ENCODE results near the gene ACTN2.

Gene ACTN2

GRCh38 chr1:236744533-236744932 is 58.2 kb downstream of the ACTN2 start:
- DNase-seq = no peak

DNA sequence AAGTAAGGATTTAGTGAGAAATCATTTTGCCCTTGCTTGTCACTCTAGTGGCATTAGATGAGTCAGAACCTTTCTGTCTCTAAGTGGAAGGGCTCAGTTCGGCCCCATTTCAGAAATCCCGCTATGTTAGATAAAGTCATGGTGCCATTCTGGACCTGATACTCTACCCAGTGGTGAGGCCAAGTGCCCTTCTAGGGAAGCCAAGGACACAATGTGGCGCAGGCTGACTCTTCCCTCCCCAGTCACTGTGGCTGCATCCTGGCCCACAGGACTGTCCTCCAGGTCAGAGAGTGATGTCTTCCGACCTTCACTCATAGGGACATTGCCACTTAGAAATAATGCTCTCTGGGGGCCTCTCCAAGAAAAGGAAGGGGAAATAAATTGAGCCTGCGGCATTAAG is 60.5 kb downstream of the ACTN2 start:
- no peak for DNase-seq

- DNase-seq = no peak
Measured at GRCh38 chr1:236747311-236747985, 61.1 kb downstream of the ACTN2 start.

DNA sequence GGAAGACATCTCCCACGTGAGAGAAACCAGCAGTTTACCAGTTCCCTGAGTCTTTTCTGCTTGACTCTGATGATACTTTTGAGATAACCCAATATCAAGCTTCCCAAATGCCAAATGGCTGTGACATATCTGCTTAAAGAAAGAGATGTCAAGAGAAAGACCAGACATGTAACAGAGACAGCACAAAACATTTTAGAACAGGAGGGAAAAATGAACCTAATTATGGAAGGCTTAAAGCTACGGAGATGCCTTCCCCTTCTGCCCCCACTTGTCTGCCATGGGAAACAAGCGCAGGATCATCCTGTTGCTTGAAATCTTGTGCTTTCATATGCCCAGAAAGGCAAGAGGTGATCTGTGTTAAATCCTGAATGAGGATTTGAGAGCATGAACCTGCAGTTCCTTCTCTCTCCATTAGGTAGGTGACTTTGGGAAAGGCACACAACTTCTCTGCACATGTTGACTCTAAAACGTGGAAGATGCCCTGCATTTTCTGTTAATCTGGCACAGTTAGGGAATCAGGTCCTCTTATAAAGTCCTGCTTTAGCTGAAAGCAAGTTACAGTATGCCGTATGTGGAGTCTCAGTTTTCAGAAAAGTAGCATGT is 62.1 kb downstream of the ACTN2 start:
- no peak for DNase-seq

- DNase-seq = no peak
Measured at GRCh38 chr1:236750928-236751327, 64.6 kb downstream of the ACTN2 start.

DNA sequence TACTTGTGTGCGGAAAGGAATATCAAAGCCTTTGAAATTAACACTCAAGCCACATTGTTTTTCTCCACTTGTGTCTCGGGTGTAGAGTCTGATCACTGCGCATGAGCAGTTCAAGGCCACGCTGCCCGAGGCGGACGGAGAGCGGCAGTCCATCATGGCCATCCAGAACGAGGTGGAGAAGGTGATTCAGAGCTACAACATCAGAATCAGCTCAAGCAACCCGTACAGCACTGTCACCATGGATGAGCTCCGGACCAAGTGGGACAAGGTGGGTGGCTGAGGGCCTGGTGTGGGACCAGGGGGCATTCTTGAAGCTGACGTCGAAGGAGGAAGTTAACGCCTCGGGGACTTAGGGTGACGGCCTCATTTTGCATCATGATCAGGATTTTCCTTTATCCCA is 65.1 kb downstream of the ACTN2 start:
- no peak for DNase-seq

GRCh38 chr1:236751935-236752334 is 65.6 kb downstream of the ACTN2 start:
- no peak for DNase-seq

DNA sequence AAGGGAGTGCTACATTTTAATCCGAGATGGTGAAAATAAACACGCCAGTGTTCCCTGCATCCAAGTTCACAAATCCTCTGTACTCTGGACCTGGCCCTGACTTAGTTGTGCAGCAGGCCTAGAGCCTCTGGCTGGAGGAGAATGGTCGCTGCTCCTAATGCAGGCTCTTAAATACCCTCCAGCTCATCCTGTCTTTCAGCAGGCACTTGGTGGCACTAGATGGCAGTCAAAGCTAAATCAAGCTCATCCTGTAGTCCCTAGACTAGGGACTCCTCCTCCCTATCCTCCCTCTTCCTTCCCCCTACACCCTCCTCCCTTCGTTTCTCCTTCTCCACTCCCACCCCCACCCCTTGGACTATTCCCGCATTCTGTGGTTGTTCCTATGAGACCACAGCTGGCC is 67.2 kb downstream of the ACTN2 start:
- no peak for DNase-seq

GRCh38 chr1:236753964-236754363 is 67.7 kb downstream of the ACTN2 start:
- no peak for DNase-seq

DNA sequence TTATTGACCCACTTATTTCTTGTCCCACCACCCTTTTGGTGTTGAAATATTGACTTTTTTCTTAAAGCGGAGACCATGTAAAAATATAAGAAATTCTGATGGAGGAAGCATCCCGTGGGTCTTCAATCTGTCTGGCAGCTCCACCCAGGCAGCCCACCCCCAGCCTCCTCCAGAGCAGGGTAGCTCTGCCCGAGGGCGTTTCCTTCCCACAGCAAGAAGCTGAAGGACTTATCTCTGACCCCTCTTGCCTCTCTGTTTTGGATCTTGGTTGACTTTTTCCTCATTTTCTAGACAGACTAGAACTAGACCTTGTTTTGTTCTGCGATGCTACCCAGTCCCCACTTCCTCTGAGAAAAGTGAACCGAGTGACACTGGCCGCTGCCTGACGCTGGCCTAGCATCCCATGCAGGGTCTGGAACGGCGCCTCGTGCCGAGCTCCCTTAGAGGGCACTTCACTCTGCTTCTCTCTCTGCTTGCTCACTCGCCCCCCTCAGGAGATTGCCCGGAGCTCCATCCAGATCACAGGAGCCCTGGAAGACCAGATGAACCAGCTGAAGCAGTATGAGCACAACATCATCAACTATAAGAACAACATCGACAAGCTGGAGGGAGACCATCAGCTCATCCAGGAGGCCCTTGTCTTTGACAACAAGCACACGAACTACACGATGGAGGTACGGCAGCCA is 68.4 kb downstream of the ACTN2 start:
- DNase-seq = no peak

- no peak for DNase-seq
Measured at GRCh38 chr1:236757640-236758039, 71.3 kb downstream of the ACTN2 start.

GRCh38 chr1:236759252-236759859 is 73.1 kb downstream of the ACTN2 start:
- DNase-seq = peak in 1 of 2 experiments; percentile 25

- no peak for DNase-seq
Measured at GRCh38 chr1:236760480-236760879, 74.2 kb downstream of the ACTN2 start.

DNA sequence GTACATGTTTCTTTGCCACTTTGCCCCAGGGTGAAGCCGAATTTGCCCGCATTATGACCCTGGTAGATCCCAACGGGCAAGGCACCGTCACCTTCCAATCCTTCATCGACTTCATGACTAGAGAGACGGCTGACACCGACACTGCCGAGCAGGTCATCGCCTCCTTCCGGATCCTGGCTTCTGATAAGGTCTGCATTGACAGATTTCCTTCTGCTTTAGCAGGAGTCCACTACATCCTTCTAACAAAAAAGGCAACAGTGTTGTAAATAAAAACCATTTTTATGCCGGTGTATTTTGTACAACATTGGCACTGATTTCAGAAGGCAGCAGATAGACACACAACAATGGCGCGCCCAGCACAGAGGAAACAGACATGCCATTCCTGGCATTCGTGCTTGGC is 74.7 kb downstream of the ACTN2 start:
- no peak for DNase-seq

- DNase-seq = no peak
Measured at GRCh38 chr1:236761397-236762132, 75.3 kb downstream of the ACTN2 start.

DNA sequence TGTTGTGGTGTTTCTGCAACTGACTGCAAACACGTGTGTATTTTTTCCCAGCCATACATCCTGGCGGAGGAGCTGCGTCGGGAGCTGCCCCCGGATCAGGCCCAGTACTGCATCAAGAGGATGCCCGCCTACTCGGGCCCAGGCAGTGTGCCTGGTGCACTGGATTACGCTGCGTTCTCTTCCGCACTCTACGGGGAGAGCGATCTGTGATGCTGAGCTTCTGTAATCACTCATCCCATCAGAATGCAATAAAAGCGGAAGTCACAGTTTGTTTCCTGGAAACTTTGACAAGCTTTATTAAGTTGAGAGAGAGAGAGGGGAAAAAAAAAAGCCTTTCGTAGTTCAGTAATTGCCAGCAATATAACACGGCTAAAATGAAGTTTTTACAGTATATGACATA is 76.1 kb downstream of the ACTN2 start:
- DNase-seq = no peak

DNA sequence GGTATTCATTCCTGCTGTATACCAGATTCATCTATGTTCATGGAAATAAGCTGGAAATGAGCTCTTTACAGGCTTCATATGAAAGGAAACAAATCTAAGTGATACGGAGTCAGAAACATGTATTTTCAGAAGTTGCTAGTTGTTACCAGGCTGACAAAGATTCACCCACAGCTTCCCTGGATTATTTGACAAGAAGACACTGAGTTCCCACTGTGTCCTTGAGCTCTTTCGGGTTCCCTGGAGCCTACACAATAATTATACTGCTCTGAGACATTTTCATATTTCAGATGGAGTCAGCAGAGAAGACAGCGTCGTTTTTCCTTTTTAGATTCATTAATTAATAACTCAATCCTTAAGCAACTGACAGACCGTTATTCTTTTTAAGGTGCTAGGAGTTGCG is 79.5 kb downstream of the ACTN2 start:
- DNase-seq = no peak

DNA sequence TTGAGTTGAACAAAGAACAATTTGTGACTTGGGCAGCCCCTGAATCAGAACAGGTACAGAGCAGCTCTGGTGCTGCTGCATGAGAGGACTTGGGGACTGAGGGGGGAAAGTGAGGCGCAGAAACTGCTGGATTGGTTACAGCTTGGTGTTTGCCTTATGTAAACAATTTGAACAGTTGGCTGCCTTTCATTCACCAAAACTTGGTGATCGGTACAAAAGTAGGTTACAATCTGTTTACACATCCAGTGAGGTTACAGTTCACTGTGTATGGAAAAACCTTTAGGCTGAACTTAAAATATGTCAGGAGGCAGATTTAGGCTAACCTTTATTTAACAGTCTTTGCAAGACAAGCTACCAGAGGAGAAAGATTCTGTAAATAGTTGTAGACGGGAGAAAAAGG is 80.2 kb downstream of the ACTN2 start:
- DNase-seq = no peak

GRCh38 chr1:236767276-236767675 is 81.0 kb downstream of the ACTN2 start:
- no peak for DNase-seq

GRCh38 chr1:236768601-236769000 is 82.3 kb downstream of the ACTN2 start:
- DNase-seq = no peak

DNA sequence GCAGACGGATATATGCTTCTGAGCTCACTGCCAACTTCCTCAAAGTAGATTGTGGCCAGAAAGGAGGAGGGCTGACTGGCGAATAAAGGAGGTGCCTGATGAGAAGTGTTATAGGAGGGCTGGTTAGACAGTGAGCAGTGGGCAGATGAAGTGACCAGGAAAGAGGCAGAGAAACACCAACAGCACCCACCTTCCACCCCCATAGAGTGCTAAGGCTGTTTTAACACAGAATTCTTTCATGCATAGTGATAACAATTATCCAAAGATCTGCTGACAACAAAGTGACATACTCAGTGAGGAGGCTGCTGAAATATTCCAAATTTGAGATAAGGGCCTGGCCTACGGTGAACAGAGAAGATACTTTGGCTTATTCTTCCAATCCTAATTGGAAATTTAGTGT is 87.6 kb downstream of the ACTN2 start:
- no peak for DNase-seq

GRCh38 chr1:236774926-236775325 is 88.6 kb downstream of the ACTN2 start:
- no peak for DNase-seq

GRCh38 chr1:236779312-236779711 is 93.0 kb downstream of the ACTN2 start:
- no peak for DNase-seq

All from activated T-cell treated with anti-CD3 and anti-CD28 coated beads, Interleukin-2, amount 50 U/mL, for 48 hours (primary cell).